Colonic mucosa (tissue), 4 donors: Measurements from ENCODE around the gene PNRC1. TPM values are rescaled to one million over a fixed set of nuclear protein-coding genes. Genes with fewer than 3 reads are reported as not detected.

Experiments used
- DNase-seq: peaks from one replicate; pipeline ENCODE4 v3.0.0-alpha.2; 2020
- H3K27ac ChIP-seq: fragments of 200-600 bp; one replicate; pipeline ENCODE4 v1.8.0; 2021
- H3K27me3 ChIP-seq: fragments of 200-600 bp; one replicate; pipeline ENCODE4 v1.8.0; 2021
- H3K36me3 ChIP-seq: fragments of 200-600 bp; one replicate; pipeline ENCODE4 v1.8.0; 2021
- H3K4me1 ChIP-seq: fragments of 200-600 bp; one replicate; pipeline ENCODE4 v1.8.0; 2021; ENCODE audit warnings: mild to moderate bottlenecking
- H3K4me3 ChIP-seq: fragments of 200-600 bp; one replicate; pipeline ENCODE4 v1.8.0; 2021
- H3K9ac ChIP-seq, 2 donors: one replicate each; pipeline ENCODE4 v1.7.0; 2013; ENCODE audit warnings: control low read depth in 2 of 2, low read depth in 2 of 2, low read length in 2 of 2
- H3K9me3 ChIP-seq: fragments of 200-600 bp; one replicate; pipeline ENCODE4 v1.8.0; 2021
- CTCF ChIP-seq: fragments of 200-600 bp; IDR thresholded peaks from one replicate; pipeline ENCODE4 v1.8.0; 2022; ENCODE audit warnings: antibody characterized with exemption, mild to moderate bottlenecking
- intact Hi-C: fragments of 100-400 bp; cut with DNase I; formaldehyde crosslinking; loops from one replicate; pipeline ENCODE4 v1.14.1; 2022
- total RNA-seq, 2 donors: library from RNA; stranded (reverse); fragmentation: NEBNext Ultra II Directional in 1 of 2; extraction: Animal tissue kit (Norgen Biotek cat#: 25700) in 1 of 2; gene quantifications; one replicate each; pipeline ENCODE4 v1.2.1, GENCODE V29; 2021
- donor health status: healthy.
- donor health status: DM: no; HTN: no; CAD: no.
- donor health status: DM: no; HTN: no; CAD: no.

Gene PNRC1
- total RNA-seq, 2 donors from 2014 or later: 47.8 to 143 TPM

- no peak for DNase-seq
- H3K9me3 ChIP-seq: no peaks in the 10 kb centered on the region
- intact Hi-C loops: no loop called here
- no peaks in the 10 kb centered on the region for H3K27me3 ChIP-seq
- no peaks in the 10 kb centered on the region for H3K4me1 ChIP-seq
- H3K9ac ChIP-seq: no peak overlapping the region
- no peak for TF ChIP-seq CTCF
- no peak overlapping the region for H3K4me3 ChIP-seq
- no peak overlapping the region for H3K27ac ChIP-seq
- no peaks in the 10 kb centered on the region for H3K36me3 ChIP-seq
These were observed 31.4 kb downstream of the PNRC1 start for GRCh38 chr6:89111933-89112332.

- H3K27me3 ChIP-seq: no peaks in the 10 kb centered on the region
- no peaks in the 10 kb centered on the region for H3K9me3 ChIP-seq
- no peak overlapping the region for H3K27ac ChIP-seq
- peak overlapping the region in 1 of 2 donors; percentile 40 for H3K9ac ChIP-seq
- no peaks in the 10 kb centered on the region for H3K4me1 ChIP-seq
- no peak overlapping the region for H3K4me3 ChIP-seq
- TF ChIP-seq CTCF: no peak
- DNase-seq: no peak
- H3K36me3 ChIP-seq: no peaks in the 10 kb centered on the region
- intact Hi-C loops: loop anchor here (5.0 kb wide), 1 partner anchor 34 kb away; the partner anchor contains the start of gene PNRC1
These were observed 36.2 kb downstream of the PNRC1 start for GRCh38 chr6:89116702-89117101.

- Histone ChIP-seq H3K27ac (no peak within 1 kb of the TSS), H3K4me3 (peak within 1 kb of the TSS; percentile 60), H3K27me3 (no peaks in the 10 kb centered on the region), H3K9ac (peak within 1 kb of the TSS; percentile 40 to 73), H3K9me3 (no peaks in the 10 kb centered on the region), H3K4me1 (no peaks in the 10 kb centered on the region), H3K36me3 (no peaks in the 10 kb centered on the region)
- TF ChIP-seq CTCF: no peak
- intact Hi-C loops: loop anchor here (5.0 kb wide), 1 partner anchor 35 kb away; the partner anchor contains the start of gene PNRC1
- peak; percentile 24 for DNase-seq
These were observed 36.9 kb downstream of the PNRC1 start, which contains the start of gene SRSF12 for GRCh38 chr6:89117211-89118108. SRSF12 (minus strand) TSS chr6:89118071; CDS start chr6:89117887, 184 bp downstream.

GRCh38 chr6:89118931-89119330 is 38.4 kb downstream of the PNRC1 start:
- Histone ChIP-seq H3K36me3 (no peaks in the 10 kb centered on the region), H3K27me3 (no peaks in the 10 kb centered on the region), H3K4me1 (no peaks in the 10 kb centered on the region), H3K9me3 (no peaks in the 10 kb centered on the region), H3K27ac (no peak overlapping the region), H3K9ac (no peak overlapping the region), H3K4me3 (no peak overlapping the region)
- intact Hi-C loops: loop anchor here (5.0 kb wide), 1 partner anchor 37 kb away; the partner anchor contains the start of gene PNRC1
- TF ChIP-seq CTCF: no peak
- DNase-seq: no peak

- Histone ChIP-seq H3K9ac (no peak overlapping the region), H3K4me1 (no peaks in the 10 kb centered on the region), H3K36me3 (no peaks in the 10 kb centered on the region), H3K4me3 (no peak overlapping the region), H3K9me3 (no peaks in the 10 kb centered on the region), H3K27me3 (no peaks in the 10 kb centered on the region), H3K27ac (no peak overlapping the region)
- intact Hi-C loops: loop anchor here (5.0 kb wide), 2 partner anchors 138 to 252 kb away; no protein-coding TSS in a partner anchor
- TF ChIP-seq CTCF: no peak
- no peak for DNase-seq
These were observed 39.8 kb downstream of the PNRC1 start for GRCh38 chr6:89120371-89120770.
